ENCODE results near the gene PACSIN2. TPM values are rescaled to one million over a fixed set of nuclear protein-coding genes. Genes with fewer than 3 reads are reported as not detected.
"Not testable (repeated sequence)": the region's sequence is repeated elsewhere in the genome, so short reads cannot be mapped to it uniquely, and the experiment has no call there.

Gene PACSIN2
- total RNA-seq, 1 donor from 2014 or later, result 29.7 TPM

- no peak for ATAC-seq
Measured at GRCh38 chr22:43009444-43009843, 5.5 kb downstream of the PACSIN2 start.

- ATAC-seq, result no peak
Measured at GRCh38 chr22:43008921-43009320, 6.0 kb downstream of the PACSIN2 start.

GRCh38 chr22:43008509-43008908, 6.4 kb downstream of the PACSIN2 start:
- no peak for ATAC-seq

- ATAC-seq, result peak; percentile 24
Measured at GRCh38 chr22:43007519-43008102, 7.3 kb downstream of the PACSIN2 start.

- no peak for ATAC-seq
Measured at GRCh38 chr22:43006753-43007152, 8.2 kb downstream of the PACSIN2 start.

GRCh38 chr22:43006016-43006505, 8.9 kb downstream of the PACSIN2 start:
- no peak for ATAC-seq

GRCh38 chr22:43005106-43005505, 9.8 kb downstream of the PACSIN2 start:
- no peak for ATAC-seq

- ATAC-seq, result no peak
Measured at GRCh38 chr22:43004362-43005035, 10.4 kb downstream of the PACSIN2 start.

GRCh38 chr22:43002202-43002586, 12.8 kb downstream of the PACSIN2 start:
- ATAC-seq, result no peak

- no peak for ATAC-seq
Measured at GRCh38 chr22:43001271-43002201, 13.4 kb downstream of the PACSIN2 start.

- ATAC-seq, result no peak
Measured at GRCh38 chr22:43000441-43001175, 14.3 kb downstream of the PACSIN2 start.

- no peak for ATAC-seq
Measured at GRCh38 chr22:42997582-42998090, 17.3 kb downstream of the PACSIN2 start.

GRCh38 chr22:42996646-42997365, 18.1 kb downstream of the PACSIN2 start:
- ATAC-seq, result no peak

- not testable (repeated sequence) for ATAC-seq
Measured at GRCh38 chr22:42995654-42996053, 19.3 kb downstream of the PACSIN2 start.

- ATAC-seq, result peak; percentile 88
Measured at GRCh38 chr22:42994917-42995562, 19.9 kb downstream of the PACSIN2 start.

GRCh38 chr22:42994276-42994916, 20.6 kb downstream of the PACSIN2 start:
- peak; percentile 17 for ATAC-seq

- no peak for ATAC-seq
Measured at GRCh38 chr22:42993651-42994275, 21.2 kb downstream of the PACSIN2 start.

GRCh38 chr22:42992886-42993479, 22.0 kb downstream of the PACSIN2 start:
- ATAC-seq, result no peak

GRCh38 chr22:42992092-42992491, 22.9 kb downstream of the PACSIN2 start:
- ATAC-seq, result no peak
